ENCODE data around the gene FBXW2.
"Not testable (repeated sequence)": the region's sequence is repeated elsewhere in the genome, so short reads cannot be mapped to it uniquely, and the experiment has no call there.

FBXW2 gene

GRCh38 chr9:120779227-120779626 lies 14.0 kb downstream of the FBXW2 start:
- no peak for FAIRE-seq
- DNase-seq (ENCODE audit: low spot score) = no peak

GRCh38 chr9:120778758-120779157 lies 14.5 kb downstream of the FBXW2 start:
- FAIRE-seq (no peak), DNase-seq (ENCODE audit: low spot score) (no peak)

GRCh38 chr9:120777229-120777628 lies 16.0 kb downstream of the FBXW2 start:
- DNase-seq (ENCODE audit: low spot score) (no peak), FAIRE-seq (no peak)

- FAIRE-seq (no peak), DNase-seq (ENCODE audit: low spot score) (no peak)
Observed at GRCh38 chr9:120776788-120777187, 16.4 kb downstream of the FBXW2 start.

- no peak for FAIRE-seq
- no peak for DNase-seq (ENCODE audit: low spot score)
Observed at GRCh38 chr9:120775859-120776258, 17.4 kb downstream of the FBXW2 start.

- FAIRE-seq = no peak
Observed at GRCh38 chr9:120774719-120775118, 18.5 kb downstream of the FBXW2 start.

GRCh38 chr9:120773256-120773655 lies 20.0 kb downstream of the FBXW2 start:
- no peak for DNase-seq (ENCODE audit: low spot score)
- no peak for FAIRE-seq

More at GRCh38 chr9:120774719-120775118, 18.5 kb downstream of the FBXW2 start:
- no peak for DNase-seq (ENCODE audit: low spot score)

- DNase-seq (ENCODE audit: low spot score) = no peak
- no peak for FAIRE-seq
Observed at GRCh38 chr9:120770931-120771330, 22.3 kb downstream of the FBXW2 start.

GRCh38 chr9:120768886-120769285 lies 24.3 kb downstream of the FBXW2 start:
- FAIRE-seq (no peak), DNase-seq (ENCODE audit: low spot score) (no peak)

- no peak for DNase-seq (ENCODE audit: low spot score)
- FAIRE-seq = no peak
Observed at GRCh38 chr9:120768247-120768646, 25.0 kb downstream of the FBXW2 start.

GRCh38 chr9:120767451-120767850 lies 25.8 kb downstream of the FBXW2 start:
- FAIRE-seq (no peak), DNase-seq (ENCODE audit: low spot score) (no peak)

GRCh38 chr9:120765910-120766425 lies 27.2 kb downstream of the FBXW2 start:
- FAIRE-seq (no peak), DNase-seq (ENCODE audit: low spot score) (no peak)

- DNase-seq (ENCODE audit: low spot score) = no peak
- FAIRE-seq = no peak
Observed at GRCh38 chr9:120764476-120764875, 28.7 kb downstream of the FBXW2 start.

GRCh38 chr9:120761006-120761405 lies 32.2 kb downstream of the FBXW2 start:
- FAIRE-seq = no peak

GRCh38 chr9:120759755-120760400 lies 33.3 kb downstream of the FBXW2 start:
- DNase-seq (ENCODE audit: low spot score) = no peak
- no peak for FAIRE-seq

More at GRCh38 chr9:120761006-120761405, 32.2 kb downstream of the FBXW2 start:
- no peak for DNase-seq (ENCODE audit: low spot score)

GRCh38 chr9:120758544-120758943 lies 34.7 kb downstream of the FBXW2 start:
- no peak for FAIRE-seq

GRCh38 chr9:120757026-120757913 lies 35.9 kb downstream of the FBXW2 start:
- FAIRE-seq = no peak

More at GRCh38 chr9:120758544-120758943, 34.7 kb downstream of the FBXW2 start:
- no peak for DNase-seq (ENCODE audit: low spot score)

GRCh38 chr9:120756531-120756930 lies 36.7 kb downstream of the FBXW2 start:
- FAIRE-seq = no peak
- DNase-seq (ENCODE audit: low spot score) = no peak

More at GRCh38 chr9:120757026-120757913, 35.9 kb downstream of the FBXW2 start:
- DNase-seq (ENCODE audit: low spot score) = no peak

- FAIRE-seq (peak; percentile 37), DNase-seq (ENCODE audit: low spot score) (peak; percentile 34)
Observed at GRCh38 chr9:120755810-120756434, 37.3 kb downstream of the FBXW2 start.

GRCh38 chr9:120755044-120755443 lies 38.2 kb downstream of the FBXW2 start:
- no peak for DNase-seq (ENCODE audit: low spot score)
- no peak for FAIRE-seq

- FAIRE-seq (no peak), DNase-seq (ENCODE audit: low spot score) (no peak)
Observed at GRCh38 chr9:120750421-120750820, 42.8 kb downstream of the FBXW2 start.

GRCh38 chr9:120746366-120746765 lies 46.9 kb downstream of the FBXW2 start:
- FAIRE-seq; DNase-seq (ENCODE audit: low spot score): not testable (repeated sequence)

All from RCC 7860 (cell line).